ENCODE measurements around the gene TMEM255A.

Gene TMEM255A

DNA sequence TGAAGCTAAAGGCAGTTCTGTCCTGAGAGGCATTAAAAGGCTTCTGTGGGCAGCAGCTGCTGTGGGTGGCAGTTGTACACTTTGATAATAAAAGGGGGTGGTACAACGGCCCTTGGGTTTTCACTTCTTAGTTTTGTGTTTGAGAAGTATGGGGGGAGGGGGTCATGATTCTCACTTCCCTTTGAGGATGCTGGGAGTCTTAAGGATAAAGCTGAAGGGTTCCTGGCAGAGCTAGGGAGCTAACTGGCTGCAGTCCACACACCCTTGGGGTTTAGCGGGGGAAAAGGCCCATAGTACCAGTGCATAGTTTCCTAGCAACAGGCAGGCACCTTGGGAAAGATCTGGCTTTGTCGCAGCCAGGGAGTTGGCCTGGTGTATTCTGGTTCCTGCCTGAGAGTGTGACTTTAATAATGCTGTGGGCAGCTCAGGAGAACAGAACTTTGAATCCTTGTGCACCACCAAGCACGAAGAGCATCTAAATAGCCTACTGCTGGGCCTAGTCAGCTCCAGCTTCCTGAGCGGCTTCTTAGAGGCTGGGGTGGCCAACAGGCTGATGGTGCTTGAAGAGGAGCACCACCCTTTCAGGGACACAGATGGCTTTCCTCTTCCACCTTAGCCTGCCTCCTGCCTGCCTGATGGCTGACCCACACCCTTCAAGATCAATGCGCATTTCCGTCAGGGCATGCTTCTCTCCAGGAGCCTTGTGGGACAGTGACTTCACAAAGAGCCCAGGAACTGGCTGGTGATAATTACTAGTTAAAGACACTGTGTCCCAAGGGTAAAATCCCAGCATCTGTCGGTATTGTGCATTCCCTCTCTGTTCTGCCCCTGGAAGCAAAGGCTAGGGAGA is 48.2 kb downstream of the TMEM255A start:
- no peak for DNase-seq

- DNase-seq, result no peak
Observed at GRCh38 chrX:120260369-120260768, 50.9 kb downstream of the TMEM255A start.

GRCh38 chrX:120253784-120254183 is 57.5 kb downstream of the TMEM255A start:
- DNase-seq, result no peak

DNA sequence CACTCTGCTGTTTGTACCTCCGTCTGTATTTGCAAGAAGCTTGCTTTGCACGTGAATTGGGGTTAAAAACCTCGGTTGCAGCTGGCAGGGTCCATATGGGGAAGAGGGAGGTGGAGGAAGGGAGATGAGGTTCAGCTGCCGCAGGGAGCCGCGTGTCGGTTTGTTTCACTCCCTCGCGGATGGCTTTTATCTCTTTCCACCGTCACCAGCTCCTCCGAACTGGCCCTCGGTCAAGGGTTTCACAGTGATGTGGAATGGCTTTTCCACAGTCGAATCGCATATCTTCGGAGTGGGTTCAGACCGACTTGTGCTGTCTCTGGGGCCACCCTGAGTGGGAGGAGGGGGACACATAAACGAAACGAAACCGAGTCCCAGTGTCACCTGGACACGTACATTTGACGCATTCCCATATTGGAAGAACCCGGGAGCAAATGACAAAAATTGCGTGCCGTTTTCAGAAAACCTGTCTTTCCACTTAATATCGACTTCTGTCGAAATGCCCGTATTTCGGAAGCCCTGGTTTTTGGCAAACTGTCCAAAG is 59.7 kb downstream of the TMEM255A start:
- DNase-seq, result no peak

DNA sequence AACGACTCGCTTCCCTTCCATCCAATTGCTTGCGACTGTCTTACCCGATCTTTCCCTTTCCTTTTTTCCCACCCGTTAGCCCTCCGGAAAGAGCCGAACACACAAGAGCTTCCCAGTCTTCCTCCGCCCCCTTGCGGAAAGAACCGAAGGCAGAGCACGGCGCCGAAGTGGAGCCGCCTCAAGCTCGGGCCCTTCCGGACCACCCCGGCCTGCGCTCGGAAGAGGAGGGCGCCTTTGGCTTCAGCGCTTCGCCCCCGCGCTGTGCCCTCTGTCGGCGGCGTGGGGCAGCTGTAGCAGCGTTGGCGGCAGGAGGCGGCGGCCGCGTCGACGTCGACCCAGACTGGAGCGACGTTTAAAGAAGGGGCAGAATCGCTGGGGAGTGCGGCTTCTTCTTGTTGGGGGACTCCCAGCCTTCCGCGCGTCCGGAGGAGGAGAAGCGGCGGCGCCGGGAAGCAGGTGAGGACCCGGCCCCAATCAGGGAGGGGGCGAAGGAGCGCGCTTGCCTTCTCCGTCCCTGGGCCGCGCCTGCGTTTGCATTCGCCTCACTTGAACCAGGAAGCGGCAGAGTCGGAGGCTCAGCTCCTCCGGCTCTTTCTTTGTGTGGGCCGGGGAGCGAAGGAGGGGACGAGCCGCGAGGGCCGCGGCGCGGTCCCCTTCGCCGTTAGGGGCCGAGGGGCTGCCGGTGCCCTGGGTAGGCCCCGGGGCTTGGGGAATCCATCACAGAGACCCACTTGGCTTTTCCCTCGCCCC is 60.6 kb downstream of the TMEM255A start, which contains the start of gene ZBTB33:
TSS of gene ZBTB33 (plus strand) at position 291 of the 750 bp plus-strand sequence. CDS start 2,604 bp downstream, outside the sequence.
- peak; percentile 47 to 83 for DNase-seq

- peak; percentile 5 to 55 for DNase-seq
Observed at GRCh38 chrX:120244735-120245498, 66.3 kb downstream of the TMEM255A start.

DNA sequence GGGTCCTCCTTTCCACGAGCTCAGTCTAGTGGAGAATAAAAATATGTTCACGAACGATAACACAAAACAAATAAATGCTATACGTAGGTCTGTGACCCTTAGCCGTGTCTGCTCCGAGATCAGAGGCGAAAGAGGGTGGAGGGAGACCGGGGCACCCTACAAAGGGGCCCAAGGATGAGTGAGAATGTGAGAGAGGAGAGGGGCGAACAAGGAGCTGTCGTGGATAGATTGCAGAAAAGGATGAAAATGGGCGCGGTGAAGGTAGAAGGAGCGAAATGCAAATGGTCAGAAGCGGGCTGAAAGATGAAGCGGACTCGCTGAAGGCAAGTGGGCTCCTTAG is 66.9 kb downstream of the TMEM255A start:
- DNase-seq, result no peak

DNA sequence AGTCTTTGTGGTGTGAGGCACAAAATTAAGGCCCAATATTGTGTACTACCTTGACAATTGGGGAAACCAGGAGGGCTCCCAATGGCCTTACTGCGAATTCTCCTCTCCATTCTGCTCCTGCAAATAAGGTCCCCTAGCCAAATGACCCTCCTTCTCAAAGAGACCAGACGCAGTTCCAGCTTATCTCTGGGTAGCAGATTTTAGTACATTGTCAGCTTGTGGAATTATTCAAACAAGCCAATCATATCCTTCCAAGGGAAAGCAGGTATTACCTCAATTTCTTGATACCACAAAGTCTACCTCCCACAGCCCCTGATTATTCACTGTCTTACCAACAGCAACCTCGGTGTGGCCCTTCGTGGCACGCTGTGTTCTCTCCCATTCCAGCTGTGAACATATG is 68.4 kb downstream of the TMEM255A start:
- DNase-seq, result no peak

- no peak for DNase-seq
Observed at GRCh38 chrX:120238933-120239332, 72.3 kb downstream of the TMEM255A start.

DNA sequence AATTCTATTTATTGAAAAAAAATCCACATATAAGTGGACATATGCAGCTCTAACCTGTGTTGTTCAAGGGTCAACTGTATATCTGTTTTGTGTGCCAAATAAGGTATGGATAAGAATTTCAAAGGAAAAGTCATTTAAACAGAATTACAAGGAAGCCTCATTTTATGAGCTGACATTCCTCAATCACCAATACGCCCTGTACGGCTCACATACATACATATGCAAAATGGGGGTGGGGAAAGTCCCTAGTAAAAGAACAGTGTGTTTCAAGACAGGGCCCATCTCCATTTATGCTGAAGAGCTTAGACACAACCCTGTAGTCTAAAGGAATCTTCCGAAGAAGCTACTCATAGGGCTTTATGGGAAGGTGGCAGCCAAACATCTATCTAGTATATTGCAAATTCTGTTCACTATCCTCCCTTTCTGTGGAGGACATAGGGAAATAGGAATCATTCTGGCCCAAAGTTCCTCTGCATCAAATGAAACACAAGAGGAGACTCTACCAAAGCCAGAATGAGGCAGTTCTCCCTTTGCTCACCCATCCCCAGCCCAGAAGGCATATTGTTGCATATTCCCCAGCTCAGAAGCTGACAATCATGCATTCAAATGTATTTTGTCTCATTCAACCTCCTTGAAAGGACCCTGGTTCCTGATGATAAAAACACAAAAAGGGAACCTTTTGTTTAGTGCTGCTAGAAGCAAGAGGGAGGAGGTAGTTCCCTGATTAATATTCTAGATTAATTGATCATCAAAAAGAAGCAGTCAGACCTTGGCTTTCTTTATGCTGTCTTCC is 74.4 kb downstream of the TMEM255A start:
- no peak for DNase-seq

DNA sequence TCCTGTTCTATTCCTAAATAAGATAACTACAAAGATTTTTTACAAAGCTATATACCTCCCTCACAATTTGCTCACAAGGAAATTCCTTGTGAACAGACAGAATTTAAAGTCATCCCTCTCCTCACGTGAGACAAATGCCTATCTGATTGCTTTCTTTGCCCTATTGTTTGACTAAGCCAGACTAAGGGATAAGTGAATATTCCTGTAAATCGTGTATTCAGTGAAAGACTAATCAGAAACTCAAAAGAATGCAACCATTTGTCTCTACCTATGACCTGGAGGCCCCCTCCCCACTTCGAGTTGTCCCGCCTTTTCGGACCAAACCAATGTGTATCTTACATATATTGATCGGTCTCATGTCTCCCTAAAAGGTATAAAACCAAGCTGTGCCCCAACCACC is 76.0 kb downstream of the TMEM255A start:
- DNase-seq, result no peak

DNA sequence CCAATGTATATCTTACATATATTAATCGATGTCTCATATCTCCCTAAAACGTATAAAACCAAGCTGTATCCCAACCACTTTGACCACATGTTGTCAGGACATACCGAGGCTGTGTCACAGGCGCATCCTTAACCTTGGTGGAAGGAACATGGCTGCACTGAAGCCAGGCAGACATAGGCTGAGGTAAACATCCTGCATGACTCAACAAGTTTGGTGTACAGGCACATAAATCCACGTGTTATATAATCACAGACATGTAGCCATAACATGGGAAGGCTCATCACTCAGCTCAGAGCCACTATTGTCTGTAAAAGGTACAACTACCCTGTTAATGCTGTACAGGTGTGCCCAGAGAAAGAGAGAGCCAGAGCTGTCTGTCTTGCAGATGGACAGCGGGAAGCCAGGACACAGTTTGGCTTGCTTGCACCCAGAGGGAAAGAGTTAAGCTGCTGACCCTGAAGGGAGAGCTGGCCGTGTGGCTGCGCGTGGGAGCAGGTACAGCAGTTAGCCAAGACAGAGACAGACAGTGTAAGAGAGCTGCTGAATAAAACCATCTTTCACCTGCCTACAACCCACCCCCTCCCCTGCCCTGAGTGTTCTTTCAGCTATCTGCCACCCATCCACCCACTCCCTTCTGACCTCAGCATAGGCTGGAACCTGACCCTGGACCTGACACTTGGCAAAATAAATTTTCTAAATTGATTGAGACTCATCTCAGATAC is 82.9 kb downstream of the TMEM255A start:
- DNase-seq, result no peak

DNA sequence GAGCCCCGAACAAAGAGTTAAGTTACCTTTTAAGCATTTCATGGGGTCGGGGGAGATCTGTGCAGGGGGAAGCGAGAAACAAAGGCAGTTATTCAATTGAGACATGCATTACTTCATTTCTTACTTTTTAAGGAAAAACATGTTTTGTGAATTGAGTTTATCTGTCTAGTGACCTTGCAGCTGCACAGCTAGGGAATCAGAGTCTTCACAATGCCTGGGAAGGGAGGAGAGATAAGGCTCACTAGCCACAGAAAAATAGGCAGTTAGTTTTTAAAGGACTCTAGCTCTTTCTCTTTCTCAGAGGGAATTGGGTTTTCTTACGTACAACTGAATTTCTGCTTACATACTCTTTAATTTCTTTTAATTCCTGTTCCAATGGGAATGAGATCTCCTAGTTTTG is 86.9 kb downstream of the TMEM255A start:
- no peak for DNase-seq

GRCh38 chrX:120223374-120223773 is 87.9 kb downstream of the TMEM255A start:
- no peak for DNase-seq

DNA sequence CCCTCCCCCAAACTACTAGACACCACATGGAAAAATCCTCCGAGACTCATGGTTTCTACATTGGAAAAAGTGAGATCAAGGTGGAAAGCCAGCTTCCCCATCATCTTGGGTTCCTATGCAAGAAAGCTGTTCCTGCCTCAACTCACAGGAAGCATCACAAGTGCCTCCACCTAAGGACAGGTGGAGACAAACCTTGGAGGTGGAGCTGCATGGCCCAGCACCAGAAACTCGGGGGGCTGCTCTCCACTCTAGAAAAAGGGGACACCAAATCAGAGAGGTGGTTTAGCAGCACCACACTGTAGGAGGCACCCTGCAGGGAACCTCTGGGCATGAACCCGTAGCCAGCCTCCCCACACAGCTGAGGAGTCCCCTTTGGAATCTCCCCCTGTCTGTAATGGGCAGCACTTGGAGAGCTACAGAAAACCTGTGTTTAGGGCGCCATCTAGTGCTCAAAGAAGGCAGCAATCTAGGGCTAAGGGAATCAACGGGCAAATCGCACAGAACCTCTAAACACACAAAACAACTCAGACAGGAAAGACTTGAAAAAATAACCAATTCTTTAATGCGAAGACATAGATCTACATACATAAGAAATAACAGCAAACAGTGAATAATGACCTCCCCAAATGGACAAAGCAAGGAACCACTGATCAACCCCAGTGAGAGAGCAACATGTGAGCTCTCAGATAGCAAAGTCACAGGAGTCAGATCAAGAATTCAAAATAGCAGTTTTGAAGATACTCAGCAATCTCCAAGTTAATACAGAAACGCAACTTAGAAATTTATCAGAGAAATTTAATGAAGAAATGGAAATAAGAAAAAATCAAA is 97.6 kb downstream of the TMEM255A start:
- peak in 1 of 2 experiments; percentile 18 for DNase-seq
